ENCODE measurements around the gene TYRO3.

TYRO3 gene

GRCh38 chr15:41535544-41535943, 23.5 kb upstream of the TYRO3 start:
- TF ChIP-seq CTCF (IDR thresholded peaks at IDR 0.05): no peak
- no peak overlapping the region for H3K27ac ChIP-seq
- no peak for DNase-seq (ENCODE audit: low spot score)
- no peak overlapping the region for H3K4me3 ChIP-seq

- Histone ChIP-seq H3K4me3 (no peak overlapping the region), H3K27ac (no peak overlapping the region)
- no peak for DNase-seq (ENCODE audit: low spot score)
- TF ChIP-seq CTCF (IDR thresholded peaks at IDR 0.05): no peak
These were observed 22.1 kb upstream of the TYRO3 start for GRCh38 chr15:41536866-41537265.

GRCh38 chr15:41543521-41543870, 15.5 kb upstream of the TYRO3 start:
- Histone ChIP-seq H3K4me3 (peak overlapping the region; percentile 97), H3K27ac (peak overlapping the region in 1 of 2 donors; percentile 77)
- no peak for TF ChIP-seq CTCF (IDR thresholded peaks at IDR 0.05)
- no peak for DNase-seq (ENCODE audit: low spot score)

- no peak for DNase-seq (ENCODE audit: low spot score)
- Histone ChIP-seq H3K4me3 (peak overlapping the region; percentile 97), H3K27ac (peak overlapping the region in 1 of 2 donors; percentile 77)
- no peak for TF ChIP-seq CTCF (IDR thresholded peaks at IDR 0.05)
These were observed 14.4 kb upstream of the TYRO3 start for GRCh38 chr15:41544650-41545015.

- H3K4me3 ChIP-seq: no peak overlapping the region
- no peak overlapping the region for H3K27ac ChIP-seq
- TF ChIP-seq CTCF (IDR thresholded peaks at IDR 0.05): no peak
- DNase-seq (ENCODE audit: low spot score): no peak
These were observed 13.8 kb upstream of the TYRO3 start for GRCh38 chr15:41545218-41545617.

- no peak for TF ChIP-seq CTCF (IDR thresholded peaks at IDR 0.05)
- no peak overlapping the region for H3K27ac ChIP-seq
- DNase-seq (ENCODE audit: low spot score): no peak
These were observed 11.9 kb upstream of the TYRO3 start for GRCh38 chr15:41546851-41547786.

More at GRCh38 chr15:41546851-41547786, 11.9 kb upstream of the TYRO3 start:
- no peak overlapping the region for H3K4me3 ChIP-seq
